ENCODE results near the gene GPLD1.
"Not testable (repeated sequence)": the region's sequence is repeated elsewhere in the genome, so short reads cannot be mapped to it uniquely, and the experiment has no call there.

The GPLD1 gene

DNA sequence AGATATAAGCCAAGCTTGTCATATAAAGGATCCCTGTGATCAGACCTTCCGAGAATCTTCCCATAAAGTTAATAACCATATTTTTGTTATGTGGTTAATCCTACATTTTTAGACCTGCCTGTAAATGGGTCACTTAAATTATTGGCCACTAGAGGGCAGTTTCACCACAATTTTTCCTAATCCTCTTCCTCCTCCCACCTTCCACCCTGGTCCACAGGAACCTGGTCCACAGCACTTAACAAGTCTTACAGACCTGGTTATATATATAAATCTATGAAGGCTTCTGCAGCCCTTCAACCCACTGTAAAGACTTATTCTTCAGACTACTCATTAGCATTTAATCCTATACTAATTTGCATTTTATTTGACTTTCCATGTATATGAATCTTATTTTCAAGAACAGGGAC lies 58.3 kb downstream of the GPLD1 start:
- no peaks in the 10 kb centered on the region for H3K4me1 ChIP-seq (ENCODE audit: control insufficient read depth, low read depth, low read length)

DNA sequence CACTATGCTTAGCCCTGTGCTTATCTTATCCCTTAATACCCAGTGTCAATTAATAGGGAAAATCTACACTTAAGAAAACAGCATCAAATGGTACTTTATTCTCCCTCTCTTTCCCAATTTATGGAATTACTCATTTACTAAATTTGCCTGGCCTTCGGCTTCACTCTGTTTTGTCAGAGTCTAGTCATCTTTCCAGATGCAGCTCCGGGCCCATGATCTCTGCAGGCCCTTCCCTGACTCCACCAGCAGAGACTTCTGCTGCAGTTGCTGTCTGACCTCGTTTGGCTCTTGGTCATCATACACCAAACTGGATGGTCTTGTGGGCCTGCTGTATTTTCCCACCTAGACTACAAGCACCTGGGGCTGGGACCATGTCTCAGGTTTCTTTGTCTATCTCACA lies 59.3 kb downstream of the GPLD1 start:
- peaks cover 23% of the 10 kb centered on the region for H3K36me3 ChIP-seq (ENCODE audit: control insufficient read depth, low read depth, low read length)

More for the DNA sequence above, 58.3 kb downstream of the GPLD1 start:
- Histone ChIP-seq H3K4me3 (ENCODE audit: low read length) (no peak overlapping the region), H3K27me3 (ENCODE audit: control insufficient read depth, insufficient read depth, low read length) (no peaks in the 10 kb centered on the region), H3K9ac (ENCODE audit: low read length) (no peak overlapping the region), H3K36me3 (ENCODE audit: control insufficient read depth, low read depth, low read length) (peaks cover 14% of the 10 kb centered on the region), H3K27ac (ENCODE audit: low read length) (no peak overlapping the region), H3K9me3 (ENCODE audit: control insufficient read depth, low read depth, low read length) (no peaks in the 10 kb centered on the region)

DNA sequence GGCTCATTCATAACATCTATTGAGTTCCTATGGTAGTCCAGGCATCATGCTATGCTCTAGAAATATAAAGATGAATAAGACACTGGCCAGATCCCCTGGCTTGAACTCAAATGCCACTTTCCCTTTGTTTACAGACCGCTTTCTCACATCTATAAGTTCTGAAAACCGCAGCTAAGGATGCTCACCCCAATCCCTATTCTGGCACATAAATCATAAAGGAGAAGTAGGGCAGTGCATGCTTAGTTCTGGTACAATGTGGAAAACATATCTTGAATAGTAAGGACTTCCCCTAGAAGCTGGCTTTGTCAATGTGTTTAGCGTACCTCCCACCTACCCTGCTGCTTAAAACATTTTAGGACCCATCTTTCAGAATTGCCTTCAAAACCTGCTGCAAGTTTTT lies 60.2 kb downstream of the GPLD1 start:
- no peak overlapping the region for H3K27ac ChIP-seq (ENCODE audit: low read length)
- no peaks in the 10 kb centered on the region for H3K27me3 ChIP-seq (ENCODE audit: control insufficient read depth, insufficient read depth, low read length)
- H3K9ac ChIP-seq (ENCODE audit: low read length) = no peak overlapping the region
- H3K4me3 ChIP-seq (ENCODE audit: low read length) = no peak overlapping the region
- peaks cover 33% of the 10 kb centered on the region for H3K36me3 ChIP-seq (ENCODE audit: control insufficient read depth, low read depth, low read length)
- H3K4me1 ChIP-seq (ENCODE audit: control insufficient read depth, low read depth, low read length) = no peaks in the 10 kb centered on the region
- no peaks in the 10 kb centered on the region for H3K9me3 ChIP-seq (ENCODE audit: control insufficient read depth, low read depth, low read length)

More for the DNA sequence above, 59.3 kb downstream of the GPLD1 start:
- Histone ChIP-seq H3K9ac (ENCODE audit: low read length) (no peak overlapping the region), H3K27ac (ENCODE audit: low read length) (no peak overlapping the region), H3K4me1 (ENCODE audit: control insufficient read depth, low read depth, low read length) (no peaks in the 10 kb centered on the region), H3K4me3 (ENCODE audit: low read length) (no peak overlapping the region), H3K9me3 (ENCODE audit: control insufficient read depth, low read depth, low read length) (no peaks in the 10 kb centered on the region), H3K27me3 (ENCODE audit: control insufficient read depth, insufficient read depth, low read length) (no peaks in the 10 kb centered on the region)

DNA sequence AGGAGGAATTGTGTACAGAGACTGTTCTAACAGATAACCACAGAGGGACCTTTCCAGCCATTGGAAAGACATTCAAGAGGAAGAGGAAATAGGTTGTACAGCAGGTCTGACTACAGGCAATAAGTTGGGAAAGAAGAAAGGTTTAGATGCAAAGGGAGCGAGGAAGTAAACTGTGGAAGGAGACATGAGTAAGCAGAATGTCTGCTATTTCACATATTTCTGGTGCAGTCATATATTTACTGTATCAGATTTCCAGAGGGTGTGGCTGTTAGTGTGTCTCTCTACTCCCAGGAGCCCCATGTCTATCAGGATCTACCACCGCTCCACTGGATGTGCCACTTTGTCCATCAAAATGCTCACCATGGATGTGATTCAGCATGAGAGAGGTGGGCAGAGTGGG lies 60.8 kb downstream of the GPLD1 start:
- peaks cover 38% of the 10 kb centered on the region for H3K36me3 ChIP-seq (ENCODE audit: control insufficient read depth, low read depth, low read length)
- H3K9ac ChIP-seq (ENCODE audit: low read length) = no peak overlapping the region
- no peaks in the 10 kb centered on the region for H3K27me3 ChIP-seq (ENCODE audit: control insufficient read depth, insufficient read depth, low read length)
- H3K27ac ChIP-seq (ENCODE audit: low read length) = no peak overlapping the region
- H3K4me1 ChIP-seq (ENCODE audit: control insufficient read depth, low read depth, low read length) = no peaks in the 10 kb centered on the region
- no peak overlapping the region for H3K4me3 ChIP-seq (ENCODE audit: low read length)
- H3K9me3 ChIP-seq (ENCODE audit: control insufficient read depth, low read depth, low read length) = no peaks in the 10 kb centered on the region

DNA sequence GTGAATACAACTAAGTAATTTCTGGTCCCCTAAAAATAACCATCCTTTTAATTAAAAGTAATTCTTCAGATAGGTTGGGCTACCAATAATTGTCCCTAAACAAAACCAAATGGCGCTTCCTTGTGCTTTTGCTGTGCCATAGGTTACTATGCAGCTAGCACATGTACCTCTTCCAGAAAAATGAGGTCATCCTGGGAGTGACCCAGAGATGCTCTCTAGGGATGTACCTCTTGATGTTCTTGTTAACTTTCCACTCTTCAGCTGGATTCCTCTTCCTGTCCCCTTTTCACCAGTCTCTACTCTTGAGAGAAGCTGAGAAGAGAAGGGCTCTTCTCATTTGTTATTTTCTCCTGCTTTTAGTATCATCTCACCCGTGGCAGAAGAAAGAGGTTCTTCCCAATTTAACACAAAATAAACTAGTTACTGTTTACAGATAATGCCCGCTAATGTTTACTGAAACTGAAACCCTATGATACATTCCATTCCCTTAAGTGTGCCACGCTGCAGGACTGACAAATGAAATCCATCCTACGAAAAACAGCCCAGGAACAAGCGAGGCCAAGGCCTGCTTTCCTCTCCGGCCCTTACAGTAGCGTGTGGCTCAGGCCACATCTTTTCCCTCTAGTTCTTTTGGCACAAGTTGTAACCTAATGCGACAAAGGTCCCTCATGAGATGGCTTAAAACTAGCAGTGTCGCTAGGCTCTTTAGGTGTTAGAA lies 62.5 kb downstream of the GPLD1 start:
- Histone ChIP-seq H3K27me3 (ENCODE audit: control insufficient read depth, insufficient read depth, low read length) (no peaks in the 10 kb centered on the region), H3K9ac (ENCODE audit: low read length) (no peak overlapping the region), H3K27ac (ENCODE audit: low read length) (no peak overlapping the region), H3K9me3 (ENCODE audit: control insufficient read depth, low read depth, low read length) (no peaks in the 10 kb centered on the region), H3K36me3 (ENCODE audit: control insufficient read depth, low read depth, low read length) (peaks cover 55% of the 10 kb centered on the region), H3K4me1 (ENCODE audit: control insufficient read depth, low read depth, low read length) (no peaks in the 10 kb centered on the region), H3K4me3 (ENCODE audit: low read length) (no peak overlapping the region)

DNA sequence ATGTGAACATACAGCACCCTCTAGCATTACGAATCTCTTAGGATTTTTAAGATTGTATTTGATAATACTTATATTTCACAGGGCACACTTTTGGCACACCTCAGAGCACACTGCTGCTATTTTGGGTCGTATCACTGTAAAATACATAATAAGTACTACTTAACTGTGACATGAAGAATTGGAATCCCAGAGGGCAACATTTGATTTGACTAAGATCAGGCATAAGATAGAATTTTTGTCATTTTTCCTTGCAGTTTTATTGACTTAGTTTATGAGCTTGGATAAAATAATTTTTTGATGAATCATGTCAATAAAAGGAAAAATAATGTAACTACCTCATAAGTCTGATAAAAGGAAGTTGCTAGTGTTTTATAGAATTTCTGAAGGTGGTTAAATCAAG lies 64.3 kb downstream of the GPLD1 start:
- peaks cover 69% of the 10 kb centered on the region for H3K36me3 ChIP-seq (ENCODE audit: control insufficient read depth, low read depth, low read length)
- no peak overlapping the region for H3K27ac ChIP-seq (ENCODE audit: low read length)
- H3K4me3 ChIP-seq (ENCODE audit: low read length) = no peak overlapping the region
- no peaks in the 10 kb centered on the region for H3K4me1 ChIP-seq (ENCODE audit: control insufficient read depth, low read depth, low read length)
- H3K9ac ChIP-seq (ENCODE audit: low read length) = no peak overlapping the region
- no peaks in the 10 kb centered on the region for H3K9me3 ChIP-seq (ENCODE audit: control insufficient read depth, low read depth, low read length)
- H3K27me3 ChIP-seq (ENCODE audit: control insufficient read depth, insufficient read depth, low read length) = no peaks in the 10 kb centered on the region

DNA sequence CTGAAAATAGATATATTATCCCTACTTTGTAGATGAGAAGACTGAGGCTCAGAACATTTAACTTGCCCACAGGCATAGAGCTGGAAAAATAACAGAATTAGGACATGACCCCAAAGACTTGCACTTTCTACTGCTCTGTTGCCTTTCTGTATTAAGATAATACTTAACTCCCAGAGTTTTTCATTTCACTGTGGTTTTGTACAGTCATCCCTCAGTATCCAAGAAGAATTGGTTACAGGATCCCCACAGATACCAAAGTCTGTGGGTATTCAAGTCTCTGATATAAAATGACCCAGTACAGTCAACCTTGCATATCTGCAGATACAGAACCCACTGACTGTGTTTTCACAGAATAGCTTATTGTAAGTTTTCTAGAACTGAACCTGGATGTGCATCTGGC lies 69.9 kb downstream of the GPLD1 start:
- H3K36me3 ChIP-seq (ENCODE audit: control insufficient read depth, low read depth, low read length) = peaks cover 98% of the 10 kb centered on the region
- H3K9me3 ChIP-seq (ENCODE audit: control insufficient read depth, low read depth, low read length) = no peaks in the 10 kb centered on the region
- no peak overlapping the region for H3K9ac ChIP-seq (ENCODE audit: low read length)
- no peak overlapping the region for H3K4me3 ChIP-seq (ENCODE audit: low read length)
- no peaks in the 10 kb centered on the region for H3K27me3 ChIP-seq (ENCODE audit: control insufficient read depth, insufficient read depth, low read length)
- no peaks in the 10 kb centered on the region for H3K4me1 ChIP-seq (ENCODE audit: control insufficient read depth, low read depth, low read length)
- H3K27ac ChIP-seq (ENCODE audit: low read length) = no peak overlapping the region

DNA sequence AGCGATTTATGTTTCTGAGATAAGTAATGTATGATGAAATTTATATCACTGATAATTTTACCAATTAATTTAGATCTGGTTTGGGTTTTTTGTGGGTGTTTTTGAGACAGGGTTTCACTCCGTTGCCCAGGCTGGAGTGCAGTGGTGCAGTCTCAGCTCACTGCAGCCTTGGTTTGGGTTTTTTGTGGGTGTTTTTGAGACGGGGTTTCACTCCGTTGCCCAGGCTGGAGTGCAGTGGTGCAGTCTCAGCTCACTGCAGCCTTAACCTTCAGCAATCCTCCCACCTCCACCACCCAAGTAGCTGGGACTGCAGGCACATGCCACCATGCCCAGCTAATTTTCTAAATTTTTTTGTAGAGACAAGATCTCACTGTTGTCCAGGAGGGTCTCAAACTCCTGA lies 73.6 kb downstream of the GPLD1 start:
- no peak overlapping the region for H3K27ac ChIP-seq (ENCODE audit: low read length)
- H3K4me3 ChIP-seq (ENCODE audit: low read length) = no peak overlapping the region
- peaks cover 84% of the 10 kb centered on the region for H3K36me3 ChIP-seq (ENCODE audit: control insufficient read depth, low read depth, low read length)
- H3K27me3 ChIP-seq (ENCODE audit: control insufficient read depth, insufficient read depth, low read length) = no peaks in the 10 kb centered on the region
- H3K4me1 ChIP-seq (ENCODE audit: control insufficient read depth, low read depth, low read length) = no peaks in the 10 kb centered on the region
- no peak overlapping the region for H3K9ac ChIP-seq (ENCODE audit: low read length)
- H3K9me3 ChIP-seq (ENCODE audit: control insufficient read depth, low read depth, low read length) = no peaks in the 10 kb centered on the region

DNA sequence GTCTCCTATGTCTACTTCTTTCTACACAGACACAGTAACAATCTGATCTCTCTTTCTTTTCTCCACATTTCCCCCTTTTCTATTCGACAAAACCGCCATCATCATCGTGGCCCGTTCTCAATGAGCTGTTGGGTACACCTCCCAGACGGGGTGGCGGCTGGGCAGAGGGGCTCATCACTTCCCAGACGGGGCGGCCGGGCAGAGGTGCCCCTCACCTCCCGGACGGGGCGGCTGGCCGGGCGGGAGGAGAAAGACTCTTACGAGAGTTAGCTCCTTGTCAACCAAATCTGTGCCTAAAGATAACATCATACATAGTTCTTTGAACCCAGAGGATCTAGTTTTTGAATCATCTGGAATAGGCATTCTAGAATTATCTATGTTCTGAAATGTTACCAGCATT lies 74.8 kb downstream of the GPLD1 start:
- not testable (repeated sequence) for H3K9ac ChIP-seq (ENCODE audit: low read length); H3K27ac ChIP-seq (ENCODE audit: low read length); H3K27me3 ChIP-seq (ENCODE audit: control insufficient read depth, insufficient read depth, low read length); H3K4me3 ChIP-seq (ENCODE audit: low read length); H3K9me3 ChIP-seq (ENCODE audit: control insufficient read depth, low read depth, low read length); H3K4me1 ChIP-seq (ENCODE audit: control insufficient read depth, low read depth, low read length)
- peaks cover 84% of the 10 kb centered on the region for H3K36me3 ChIP-seq (ENCODE audit: control insufficient read depth, low read depth, low read length)

DNA sequence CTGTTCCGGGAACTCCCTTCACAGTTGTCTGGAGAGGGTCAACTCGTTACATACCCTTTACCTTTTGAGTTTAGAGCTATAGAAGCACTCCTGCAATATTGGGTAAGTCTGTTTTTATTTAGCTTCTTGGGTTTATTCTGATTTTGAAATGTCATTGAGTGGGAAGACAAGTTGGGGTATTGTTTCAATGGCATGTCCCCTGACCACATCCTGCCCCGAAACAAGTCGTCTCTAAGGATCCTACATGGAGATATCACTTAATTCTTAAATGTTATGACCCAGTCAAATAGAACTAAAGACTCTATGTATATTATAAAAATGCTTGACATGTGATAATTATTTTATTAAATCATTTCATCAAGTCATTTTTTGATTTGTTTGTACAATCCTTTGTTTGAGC lies 77.1 kb downstream of the GPLD1 start:
- Histone ChIP-seq H3K27ac (ENCODE audit: low read length) (no peak overlapping the region), H3K27me3 (ENCODE audit: control insufficient read depth, insufficient read depth, low read length) (no peaks in the 10 kb centered on the region), H3K4me1 (ENCODE audit: control insufficient read depth, low read depth, low read length) (no peaks in the 10 kb centered on the region), H3K9ac (ENCODE audit: low read length) (no peak overlapping the region), H3K4me3 (ENCODE audit: low read length) (no peak overlapping the region), H3K36me3 (ENCODE audit: control insufficient read depth, low read depth, low read length) (peaks cover 85% of the 10 kb centered on the region), H3K9me3 (ENCODE audit: control insufficient read depth, low read depth, low read length) (no peaks in the 10 kb centered on the region)

DNA sequence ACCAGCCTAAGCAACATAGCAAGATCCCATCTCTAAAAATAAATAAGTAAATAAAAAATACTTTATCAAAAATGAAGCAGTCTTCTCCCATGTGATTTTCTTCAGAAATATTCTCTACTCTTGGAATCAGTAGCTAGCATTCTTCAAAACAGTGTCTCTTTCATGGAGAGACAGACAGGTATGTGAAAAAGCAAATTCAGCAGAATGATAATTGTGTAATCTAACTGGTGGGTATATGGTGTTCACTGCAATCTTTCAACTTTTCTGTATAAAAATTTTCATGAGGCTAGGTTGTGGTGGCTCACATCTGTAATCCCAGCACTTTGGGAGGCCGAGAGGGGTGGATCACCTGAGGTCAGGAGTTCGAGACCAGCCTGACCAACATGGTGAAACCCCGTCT lies 78.8 kb downstream of the GPLD1 start:
- Histone ChIP-seq H3K27me3 (ENCODE audit: control insufficient read depth, insufficient read depth, low read length) (no peaks in the 10 kb centered on the region), H3K4me1 (ENCODE audit: control insufficient read depth, low read depth, low read length) (no peaks in the 10 kb centered on the region), H3K4me3 (ENCODE audit: low read length) (no peak overlapping the region), H3K9ac (ENCODE audit: low read length) (no peak overlapping the region), H3K36me3 (ENCODE audit: control insufficient read depth, low read depth, low read length) (peaks cover 71% of the 10 kb centered on the region), H3K9me3 (ENCODE audit: control insufficient read depth, low read depth, low read length) (no peaks in the 10 kb centered on the region), H3K27ac (ENCODE audit: low read length) (no peak overlapping the region)

DNA sequence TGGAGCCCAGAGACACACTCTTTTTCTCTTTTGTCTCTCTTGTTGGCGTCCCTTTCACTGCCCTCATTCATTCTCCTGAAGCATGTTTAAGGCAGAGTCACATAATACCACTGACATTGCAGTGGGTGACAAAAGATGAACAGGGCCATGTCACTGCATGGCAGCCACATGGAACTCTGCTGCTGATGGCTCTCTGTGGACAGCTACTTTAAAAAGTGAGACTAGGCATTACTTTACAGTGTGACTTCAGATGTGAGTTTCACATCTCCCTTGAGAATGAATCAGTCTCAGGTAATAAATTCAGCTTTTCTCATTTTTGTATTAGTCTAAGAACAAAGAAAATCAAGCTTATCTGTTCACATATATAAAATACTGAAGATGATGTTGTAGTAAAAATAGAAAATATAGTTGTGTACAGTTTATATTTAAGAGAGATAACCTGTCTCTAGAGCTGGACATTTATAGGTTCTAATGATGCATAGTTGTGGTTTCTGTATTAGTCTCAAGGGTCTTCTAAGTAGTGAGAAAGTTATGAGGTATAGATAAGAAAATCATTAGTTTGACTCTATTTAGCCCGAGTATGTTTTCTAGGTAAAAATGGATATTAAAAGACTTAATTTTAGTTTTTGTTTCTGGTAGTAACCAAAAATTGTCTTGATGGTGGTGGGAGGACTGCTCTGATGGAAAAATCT lies 80.5 kb downstream of the GPLD1 start:
- Histone ChIP-seq H3K9ac (ENCODE audit: low read length) (no peak overlapping the region), H3K4me1 (ENCODE audit: control insufficient read depth, low read depth, low read length) (peaks cover 14% of the 10 kb centered on the region), H3K9me3 (ENCODE audit: control insufficient read depth, low read depth, low read length) (no peaks in the 10 kb centered on the region), H3K27me3 (ENCODE audit: control insufficient read depth, insufficient read depth, low read length) (no peaks in the 10 kb centered on the region), H3K4me3 (ENCODE audit: low read length) (no peak overlapping the region), H3K36me3 (ENCODE audit: control insufficient read depth, low read depth, low read length) (peaks cover 63% of the 10 kb centered on the region), H3K27ac (ENCODE audit: low read length) (no peak overlapping the region)

Measured in iPS-18a (cell line).